Activated T-cell treated with anti-CD3 and anti-CD28 coated beads, Interleukin-2, amount 50 U/mL, for 4 hours (primary cell): ENCODE measurements around the gene HLA-DQA2. TPM values are rescaled to one million over a fixed set of nuclear protein-coding genes. Genes with fewer than 3 reads are reported as not detected.

Source experiments
- total RNA-seq, 3 donors: library from RNA; stranded (reverse); gene quantifications; one replicate each; pipeline ENCODE4 v1.2.1, GENCODE V29; 2021

HLA-DQA2 gene
- total RNA-seq, 3 donors from 2014 or later, result 0.41 to 0.50 TPM; not detected in 1

Other genes with a start within 250 kb of the HLA-DQA2 start
- gene HLA-DRB5, start 211.1 kb upstream of the HLA-DQA2 start, total RNA-seq, result 1 to 10 TPM; 1.1 to 6.0 (median 2.5) TPM
- gene HLA-DRB1, start 151.5 kb upstream of the HLA-DQA2 start, total RNA-seq, result 10 to 100 TPM in 2 of 3 donors, 1 to 10 TPM in 1; 6.4 to 15.0 (median 11.3) TPM
- 10 to 100 TPM in 1 of 3 donors, 1 to 10 TPM in 2; 6.6 to 13.1 (median 6.7) TPM for gene HLA-DQA1, start 104.0 kb upstream of the HLA-DQA2 start, total RNA-seq
- 10 to 100 TPM in 1 of 3 donors, 1 to 10 TPM in 2; 3.8 to 12.5 (median 6.2) TPM for gene HLA-DQB1, start 74.7 kb upstream of the HLA-DQA2 start, total RNA-seq
- under 1 TPM in 2 of 3 donors, not detected in 1; 0.56 to 0.82 TPM for gene HLA-DQB2, start 22.1 kb downstream of the HLA-DQA2 start, total RNA-seq
- gene HLA-DOB, start 75.6 kb downstream of the HLA-DQA2 start, total RNA-seq, result 1 to 10 TPM in 2 of 3 donors, under 1 TPM in 1; 0.82 to 2.0 (median 1.2) TPM
- 100 to 1,000 TPM; 288 to 334 (median 305) TPM for gene TAP2, start 97.3 kb downstream of the HLA-DQA2 start, total RNA-seq
- gene PSMB8, start 102.7 kb downstream of the HLA-DQA2 start, total RNA-seq, result 100 to 1,000 TPM; 327 to 343 (median 337) TPM
- 100 to 1,000 TPM; 457 to 505 (median 503) TPM for gene TAP1, start 112.3 kb downstream of the HLA-DQA2 start, total RNA-seq
- 100 to 1,000 TPM; 208 to 241 (median 210) TPM for gene PSMB9, start 112.8 kb downstream of the HLA-DQA2 start, total RNA-seq
- 1 to 10 TPM in 2 of 3 donors, under 1 TPM in 1; 0.46 to 1.6 (median 1.4) TPM for gene HLA-DMB, start 199.6 kb downstream of the HLA-DQA2 start, total RNA-seq
- gene HLA-DMA, start 211.7 kb downstream of the HLA-DQA2 start, total RNA-seq, result 1 to 10 TPM; 4.3 to 6.4 (median 5.5) TPM
- gene BRD2, start 227.2 kb downstream of the HLA-DQA2 start, total RNA-seq, result 100 to 1,000 TPM; 338 to 358 (median 348) TPM